Activated naive CD4-positive, alpha-beta T cell treated with Interleukin-2 at 50 U/mL for 16 hours (primary cell): ENCODE results near the gene SLAMF8.

Source experiments
- DNase-seq: peaks from one replicate; pipeline ENCODE4 v3.0.0-alpha.2; 2020

The SLAMF8 gene

GRCh38 chr1:159873530-159874143 is 47.0 kb downstream of the SLAMF8 start:
- DNase-seq, result no peak

GRCh38 chr1:159877695-159878444 is 51.2 kb downstream of the SLAMF8 start:
- no peak for DNase-seq

DNA sequence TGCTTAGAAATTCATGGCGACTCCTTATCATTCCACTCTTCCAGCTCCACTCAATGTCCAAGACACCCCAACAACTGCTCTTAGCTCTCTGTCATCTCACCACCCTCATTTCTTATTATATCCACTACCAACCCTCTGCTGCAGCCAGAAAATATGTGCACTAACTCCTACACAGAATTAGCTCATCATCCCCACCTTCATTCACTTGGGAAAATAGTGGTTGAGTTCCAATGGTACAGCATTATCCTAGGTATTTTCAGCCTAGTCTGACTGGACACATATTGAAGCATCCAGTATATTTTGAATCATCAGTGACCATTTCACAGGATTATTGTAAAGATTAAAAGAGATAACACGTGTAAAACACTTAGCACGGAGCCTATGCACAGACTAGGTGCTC is 52.5 kb downstream of the SLAMF8 start:
- no peak for DNase-seq

DNA sequence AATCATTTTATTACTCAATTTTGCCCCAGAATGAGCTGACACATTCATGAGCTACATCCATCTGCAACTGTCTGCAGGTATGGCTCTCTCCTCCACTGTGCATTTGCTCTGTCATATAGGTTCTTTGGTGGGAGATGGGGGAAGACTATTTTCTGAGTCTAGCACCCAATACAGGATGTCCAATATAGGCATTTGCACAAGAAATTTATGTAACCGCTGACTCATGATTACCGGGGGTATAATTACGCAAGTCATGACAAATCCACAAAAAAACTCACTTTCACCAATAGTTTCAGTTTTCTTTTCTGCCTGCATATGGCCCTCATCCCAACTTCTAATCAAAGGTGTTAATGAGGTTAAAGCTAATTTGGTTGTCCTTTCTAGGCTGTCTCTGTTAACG is 53.3 kb downstream of the SLAMF8 start:
- no peak for DNase-seq

DNA sequence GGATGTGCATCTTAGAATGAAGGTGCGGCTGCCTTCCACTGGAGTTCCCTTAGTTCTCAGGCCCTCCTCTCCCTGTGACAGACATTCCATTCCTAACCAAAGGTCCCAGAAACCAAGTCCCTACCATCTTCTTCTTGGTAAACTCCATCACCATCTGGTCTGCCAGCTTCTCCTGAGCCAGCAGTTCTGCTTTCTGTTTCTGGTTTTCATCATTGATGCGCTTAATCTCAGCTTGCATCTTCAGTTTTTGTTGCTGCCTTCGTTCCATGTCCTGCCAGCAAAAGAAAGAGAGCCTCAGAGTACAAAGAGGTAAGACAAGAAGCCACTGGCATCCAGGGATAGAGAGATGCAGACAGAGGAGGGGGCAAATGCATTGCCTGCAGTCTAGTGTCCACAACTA is 53.8 kb downstream of the SLAMF8 start:
- DNase-seq, result no peak

- DNase-seq, result peak; percentile 24
Observed at GRCh38 chr1:159881622-159882526, 55.2 kb downstream of the SLAMF8 start.

DNA sequence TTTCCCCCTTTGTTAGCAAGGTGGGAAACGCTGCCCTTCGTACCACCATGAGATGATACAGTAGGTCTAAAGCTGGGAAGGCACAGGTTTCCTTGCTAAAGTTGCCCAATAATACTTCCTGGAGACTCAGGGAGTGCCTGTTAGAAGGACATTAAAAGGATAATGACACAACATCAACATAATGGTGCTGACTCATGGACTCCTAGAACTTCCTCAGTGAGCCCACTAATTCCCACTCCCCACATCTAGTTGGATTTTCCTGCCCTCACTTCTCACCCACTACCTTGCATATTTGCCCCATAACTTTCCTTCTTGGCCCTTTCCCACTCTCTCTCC is 55.8 kb downstream of the SLAMF8 start:
- DNase-seq, result no peak

DNA sequence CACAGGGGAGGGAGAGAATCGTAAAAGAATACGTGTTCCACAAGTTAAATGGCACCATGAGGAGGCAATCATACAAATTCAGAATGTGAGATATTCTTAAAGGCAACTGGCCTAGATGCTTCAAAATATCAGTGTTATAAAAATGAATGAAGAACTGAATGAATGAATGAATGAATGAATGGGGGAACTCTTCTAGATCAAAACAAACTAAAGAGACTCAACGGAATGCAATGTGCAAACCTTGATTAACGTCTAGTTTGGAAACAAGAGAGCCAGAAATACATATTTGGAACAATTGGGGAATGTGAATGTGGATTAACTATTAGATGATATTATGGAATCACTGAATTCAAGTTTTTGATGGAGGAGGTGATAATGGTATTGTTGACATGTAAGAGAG is 56.5 kb downstream of the SLAMF8 start:
- no peak for DNase-seq

- DNase-seq, result no peak
Observed at GRCh38 chr1:159884296-159884695, 57.6 kb downstream of the SLAMF8 start.
